IPS-18a (cell line): ENCODE data around the gene TUBB8.
"Not testable (repeated sequence)": the region's sequence is repeated elsewhere in the genome, so short reads cannot be mapped to it uniquely, and the experiment has no call there.

Experiments
- H3K27ac ChIP-seq: one replicate; pipeline ENCODE4 v1.5.1; 2013; ENCODE audit warnings: low read length
- H3K27me3 ChIP-seq: one replicate; pipeline ENCODE4 v1.6.1; 2013; ENCODE audit warnings: mild to moderate bottlenecking, low read length; ENCODE audit not compliant: control insufficient read depth, insufficient read depth
- H3K36me3 ChIP-seq: one replicate; pipeline ENCODE4 v1.6.1; 2013; ENCODE audit warnings: low read depth, low read length; ENCODE audit not compliant: control insufficient read depth
- H3K4me1 ChIP-seq: one replicate; pipeline ENCODE4 v1.6.1; 2013; ENCODE audit warnings: low read depth, low read length; ENCODE audit not compliant: control insufficient read depth
- H3K4me3 ChIP-seq: one replicate; pipeline ENCODE4 v1.5.1; 2013; ENCODE audit warnings: low read length
- H3K9ac ChIP-seq: one replicate; pipeline ENCODE4 v1.6.1; 2013; ENCODE audit warnings: mild to moderate bottlenecking, low read length, moderate library complexity
- H3K9me3 ChIP-seq: one replicate; pipeline ENCODE4 v1.6.1; 2013; ENCODE audit warnings: low read depth, low read length; ENCODE audit not compliant: control insufficient read depth

Gene TUBB8

DNA sequence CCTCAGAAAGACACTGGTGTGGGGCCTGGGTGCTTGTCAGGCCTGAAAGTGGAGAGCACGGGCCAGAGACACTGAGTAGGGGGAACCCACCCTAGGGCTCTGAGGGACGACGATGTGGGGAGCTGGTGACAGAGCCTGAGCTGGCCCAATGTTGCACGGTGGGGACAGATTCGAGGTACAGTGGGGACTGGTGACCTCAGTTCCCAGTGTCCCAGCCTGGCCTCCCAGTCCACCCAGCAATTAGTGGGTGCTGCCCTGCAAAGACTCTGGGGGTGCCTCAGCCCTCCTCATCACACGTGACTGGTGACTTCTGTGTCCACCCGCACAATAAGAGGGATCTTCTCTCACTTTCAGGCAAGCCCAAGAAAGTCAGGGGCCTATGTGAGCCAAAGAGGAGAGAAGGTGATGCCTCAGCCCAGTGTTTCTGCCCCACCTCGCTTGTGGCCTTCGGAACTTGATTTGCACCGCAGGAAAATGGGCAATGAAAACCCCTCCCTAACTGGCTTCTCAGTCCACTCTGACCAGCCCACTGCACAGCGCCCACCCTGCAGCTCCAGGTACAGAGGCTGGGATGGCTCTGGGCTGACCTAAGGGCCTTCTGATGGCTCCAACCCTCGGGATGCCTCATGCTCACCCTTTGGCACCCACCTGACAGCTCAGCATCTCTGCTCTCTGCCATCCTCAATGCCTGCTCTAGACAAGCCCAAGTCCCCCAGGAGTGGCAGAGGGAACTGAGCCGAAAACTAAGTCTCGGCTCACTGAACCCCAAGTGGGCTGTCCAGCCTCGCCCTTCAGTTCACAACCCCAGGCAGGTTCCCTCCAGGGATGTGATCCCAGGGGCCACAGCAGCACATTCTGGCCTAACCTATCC is 36.4 kb downstream of the TUBB8 start:
- H3K36me3 ChIP-seq, H3K4me1 ChIP-seq, H3K27ac ChIP-seq, H3K9me3 ChIP-seq, H3K27me3 ChIP-seq, H3K4me3 ChIP-seq, H3K9ac ChIP-seq: not testable (repeated sequence)

DNA sequence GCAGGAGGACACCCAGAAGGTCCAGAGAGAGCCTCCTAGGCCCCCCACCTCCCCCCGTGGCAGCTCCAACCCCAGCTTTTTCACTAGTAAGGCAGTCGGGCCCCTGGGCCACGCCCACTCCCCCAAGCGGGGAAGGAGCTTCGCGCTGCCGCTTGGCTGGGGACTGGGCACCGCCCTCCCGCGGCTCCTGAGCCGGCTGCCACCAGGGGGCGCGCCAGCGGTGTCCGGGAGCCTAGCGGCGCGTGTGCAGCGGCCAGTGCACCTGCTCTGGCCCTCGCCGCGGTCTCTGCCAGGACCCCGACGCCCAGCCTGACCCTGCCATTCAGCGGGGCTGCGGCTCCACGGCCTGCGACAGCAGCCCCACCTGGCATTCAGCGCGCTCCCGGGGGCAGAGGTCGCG is 37.8 kb downstream of the TUBB8 start:
- not testable (repeated sequence) for H3K9me3 ChIP-seq, H3K4me3 ChIP-seq, H3K27ac ChIP-seq, H3K36me3 ChIP-seq, H3K9ac ChIP-seq, H3K4me1 ChIP-seq, H3K27me3 ChIP-seq

DNA sequence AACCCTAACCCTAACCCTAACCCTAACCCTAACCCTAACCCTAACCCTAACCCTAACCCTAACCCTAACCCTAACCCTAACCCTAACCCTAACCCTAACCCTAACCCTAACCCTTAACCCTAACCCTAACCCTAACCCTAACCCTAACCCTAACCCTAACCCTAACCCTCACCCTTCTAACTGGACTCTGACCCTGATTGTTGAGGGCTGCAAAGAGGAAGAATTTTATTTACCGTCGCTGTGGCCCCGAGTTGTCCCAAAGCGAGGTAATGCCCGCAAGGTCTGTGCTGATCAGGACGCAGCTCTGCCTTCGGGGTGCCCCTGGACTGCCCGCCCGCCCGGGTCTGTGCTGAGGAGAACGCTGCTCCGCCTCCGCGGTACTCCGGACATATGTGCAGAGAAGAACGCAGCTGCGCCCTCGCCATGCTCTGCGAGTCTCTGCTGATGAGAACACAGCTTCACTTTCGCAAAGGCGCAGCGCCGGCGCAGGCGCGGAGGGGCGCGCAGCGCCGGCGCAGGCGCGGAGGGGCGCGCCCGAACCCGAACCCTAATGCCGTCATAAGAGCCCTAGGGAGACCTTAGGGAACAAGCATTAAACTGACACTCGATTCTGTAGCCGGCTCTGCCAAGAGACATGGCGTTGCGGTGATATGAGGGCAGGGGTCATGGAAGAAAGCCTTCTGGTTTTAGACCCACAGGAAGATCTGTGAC is 38.7 kb downstream of the TUBB8 start:
- H3K27ac ChIP-seq, H3K27me3 ChIP-seq, H3K36me3 ChIP-seq, H3K4me3 ChIP-seq, H3K9ac ChIP-seq, H3K4me1 ChIP-seq, H3K9me3 ChIP-seq: not testable (repeated sequence)
